OCI-LY3 (cell line): ENCODE measurements around the gene CETP.

Experiments used
- EZH2phosphoT487 ChIP-seq: fragments of 200-600 bp; shearing (Covaris generic); IDR thresholded peaks from 2 replicates; pipeline ENCODE4 v1.6.1; 2018; ENCODE audit warnings: antibody characterized with exemption, mixed run types, low read depth
- TF ChIP-seq, protein P1 (sequence below): fragments of 200-600, 300-600 bp; sonication (generic); IDR thresholded peaks from 2 replicates; pipeline ENCODE4 v1.5.1; 2014; ENCODE audit warnings: antibody characterized with exemption, low read length, low read depth

DNA sequence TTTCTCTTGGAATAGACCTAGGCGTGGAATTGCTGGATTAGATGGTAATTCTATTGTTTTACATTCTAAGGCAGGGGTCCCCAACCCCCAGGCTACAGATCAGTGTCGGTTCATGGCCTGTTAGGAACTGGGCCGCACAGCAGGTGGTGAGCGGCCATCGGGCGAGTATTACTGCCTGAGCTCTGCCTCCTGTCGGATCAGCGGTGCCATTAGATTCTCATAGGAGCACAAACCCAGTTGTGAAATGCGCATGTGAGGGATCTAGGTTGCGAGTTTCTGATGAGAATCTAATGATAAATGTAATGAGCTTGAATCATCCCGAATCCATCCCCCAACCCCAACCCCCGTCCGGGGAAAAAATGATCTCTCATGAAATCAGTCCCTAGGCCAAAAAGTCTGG is 50.6 kb downstream of the CETP start:
- TF ChIP-seq, protein P1, sequence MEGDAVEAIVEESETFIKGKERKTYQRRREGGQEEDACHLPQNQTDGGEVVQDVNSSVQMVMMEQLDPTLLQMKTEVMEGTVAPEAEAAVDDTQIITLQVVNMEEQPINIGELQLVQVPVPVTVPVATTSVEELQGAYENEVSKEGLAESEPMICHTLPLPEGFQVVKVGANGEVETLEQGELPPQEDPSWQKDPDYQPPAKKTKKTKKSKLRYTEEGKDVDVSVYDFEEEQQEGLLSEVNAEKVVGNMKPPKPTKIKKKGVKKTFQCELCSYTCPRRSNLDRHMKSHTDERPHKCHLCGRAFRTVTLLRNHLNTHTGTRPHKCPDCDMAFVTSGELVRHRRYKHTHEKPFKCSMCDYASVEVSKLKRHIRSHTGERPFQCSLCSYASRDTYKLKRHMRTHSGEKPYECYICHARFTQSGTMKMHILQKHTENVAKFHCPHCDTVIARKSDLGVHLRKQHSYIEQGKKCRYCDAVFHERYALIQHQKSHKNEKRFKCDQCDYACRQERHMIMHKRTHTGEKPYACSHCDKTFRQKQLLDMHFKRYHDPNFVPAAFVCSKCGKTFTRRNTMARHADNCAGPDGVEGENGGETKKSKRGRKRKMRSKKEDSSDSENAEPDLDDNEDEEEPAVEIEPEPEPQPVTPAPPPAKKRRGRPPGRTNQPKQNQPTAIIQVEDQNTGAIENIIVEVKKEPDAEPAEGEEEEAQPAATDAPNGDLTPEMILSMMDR = no peak
- TF ChIP-seq EZH2phosphoT487 = no peak
